K562 (cell line): ENCODE measurements around the gene PRSS22. TPM values are rescaled to one million over a fixed set of nuclear protein-coding genes. Genes with fewer than 3 reads are reported as not detected.

Experiments
- CHAMP1 ChIP-seq: fragments of 450-650 bp; IDR thresholded peaks from 2 replicates; pipeline ENCODE4 v1.6.1; 2016; ENCODE audit warnings: mild to moderate bottlenecking
- CUX1 ChIP-seq: fragments of 200-800 bp; sonication (Bioruptor generic); IDR thresholded peaks from 2 replicates; pipeline ENCODE4 v1.6.1; 2016; ENCODE audit warnings: missing genetic modification characterization, missing compliant biosample characterization
- ELF4 ChIP-seq: fragments of 450-650 bp; formaldehyde crosslinking; IDR thresholded peaks from 2 replicates; pipeline ENCODE4 v1.4.0; 2022; ENCODE audit warnings: missing genetic modification characterization
- MAZ ChIP-seq, 2 experiments: fragments of 450-650 bp in 1 of 2; sonication (generic) in 1 of 2; formaldehyde crosslinking; IDR thresholded peaks in 1 of 2; conservative IDR thresholded peaks in 1 of 2; 2 replicates each; pipeline versions ENCODE4 v1.4.0 to v1.5.0; 2020; ENCODE audit warnings: mild to moderate bottlenecking in 1 of 2, missing genetic modification reagents in 1 of 2
- RBM22 ChIP-seq: fragments of 200-400 bp; formaldehyde crosslinking; IDR thresholded peaks from 2 replicates; pipeline ENCODE4 v1.6.1; 2018; ENCODE audit warnings: low read length, low read depth; ENCODE audit not compliant: poor library complexity, severe bottlenecking
- XRCC3 ChIP-seq: fragments of 450-650 bp; IDR thresholded peaks from 2 replicates; pipeline ENCODE4 v1.6.1; 2017; ENCODE audit warnings: mild to moderate bottlenecking, moderate library complexity
- ZNF407 ChIP-seq: fragments of 450-650 bp; IDR thresholded peaks from 2 replicates; pipeline ENCODE4 v1.6.1; 2016; ENCODE audit warnings: low read depth
- ZNF780A ChIP-seq: fragments of 250-450 bp; sonication (Bioruptor Pico); IDR thresholded peaks from 2 replicates; pipeline ENCODE4 v1.5.0; 2021; ENCODE audit warnings: mild to moderate bottlenecking
- polyA plus RNA-seq, 8 experiments: library from polyadenylated mRNA; depleted of rRNA in 4 of 8; stranded (reverse) in 5 of 8; unstranded in 3 of 8; fragments of >200 nt; fragmentation: Nextera tagmentation in 2 of 8; fragmentation: Illumina TruSeq in 1 of 8; extraction: Ambion mirVana in 2 of 8; extraction: Trizol in 1 of 8; gene quantifications; 2 replicates each; pipeline versions ENCODE4 v1.2.1 to v1.2.3, GENCODE V29; 2011 to 2014; ENCODE audit warnings: inconsistent platforms in 1 of 8, missing spikeins in 1 of 8
- total RNA-seq, 7 experiments: library from RNA; depleted of rRNA in 6 of 7; stranded (reverse); fragments of >200 nt in 6 of 7; fragmentation: Illumina TruSeq in 2 of 7; extraction: Trizol in 2 of 7; gene quantifications; 2 replicates each; pipeline versions ENCODE4 v1.2.1 to v1.2.3, GENCODE V29; 2011 to 2021; ENCODE audit warnings: low replicate concordance in 1 of 7

Gene PRSS22
- total and polyA plus RNA-seq, 9 of the 15 experiments (the other 6 are each of a cell fraction or from before 2014, with no cell fraction given) = 0.13 to 0.42 TPM; not detected in 7

GRCh38 chr16:2867987-2868789, 10.2 kb upstream of the PRSS22 start (continued):
- no peak for TF ChIP-seq ZNF407
- no peak; the same call in 1 of the 2 replicates for TF ChIP-seq CHAMP1
- TF ChIP-seq ELF4 (CRISPR knock-in tag) = peak; percentile 81; the same call in 1 of the 2 replicates
- TF ChIP-seq XRCC3 = no peak
- peak; percentile 33 for TF ChIP-seq RBM22
- TF ChIP-seq CUX1 = peak; percentile 78
- no peak for TF ChIP-seq ZNF780A (CRISPR knock-in tag)
- TF ChIP-seq MAZ (CRISPR knock-in tag; conservative IDR thresholded peaks at IDR 0.05 in 1 of 2, IDR thresholded peaks at IDR 0.05 in 1 of 2) = peak; percentile 89 to 95
